Osteoblast (primary cell): ENCODE measurements around the gene LCT. TPM values are rescaled to one million over a fixed set of nuclear protein-coding genes. Genes with fewer than 3 reads are reported as not detected.

ENCODE experiments used
- DNase-seq: peaks from one replicate; pipeline ENCODE4 v3.0.0; 2011; ENCODE audit warnings: low spot score, mixed read lengths; ENCODE audit not compliant: insufficient read length; ENCODE audit errors: missing footprints
- H2AFZ ChIP-seq: 2 replicates; pipeline ENCODE4 v1.6.0; 2011; ENCODE audit warnings: mild to moderate bottlenecking, low read length
- H3K27ac ChIP-seq: 2 replicates; pipeline ENCODE4 v1.5.1; 2011; ENCODE audit warnings: mild to moderate bottlenecking, low read depth, low read length, moderate library complexity
- H3K27me3 ChIP-seq: 2 replicates; pipeline ENCODE4 v1.6.0; 2012; ENCODE audit warnings: mild to moderate bottlenecking, control low read depth, inconsistent platforms, low read length, moderate library complexity; ENCODE audit not compliant: insufficient read depth
- H3K36me3 ChIP-seq: 2 replicates; pipeline ENCODE4 v1.5.1; 2011; ENCODE audit warnings: mild to moderate bottlenecking, low read length, control low read depth, moderate library complexity; ENCODE audit not compliant: insufficient read depth
- H3K4me1 ChIP-seq: 2 replicates; pipeline ENCODE4 v1.5.1; 2011; ENCODE audit warnings: mild to moderate bottlenecking, low read length, control low read depth, moderate library complexity; ENCODE audit not compliant: insufficient read depth
- H3K4me2 ChIP-seq: 2 replicates; pipeline ENCODE4 v1.6.0; 2011; ENCODE audit warnings: mild to moderate bottlenecking, low read length; ENCODE audit not compliant: insufficient read depth
- H3K4me3 ChIP-seq: fragments of 200-600 bp; sonication (generic); 3 replicates; pipeline ENCODE4 v1.5.1; 2012; ENCODE audit warnings: mild to moderate bottlenecking, low read length, inconsistent platforms; ENCODE audit not compliant: insufficient read depth
- H3K79me2 ChIP-seq: 2 replicates; pipeline ENCODE4 v1.6.0; 2012; ENCODE audit warnings: mild to moderate bottlenecking, low read length, control low read depth, inconsistent platforms; ENCODE audit not compliant: insufficient read depth
- H3K9me3 ChIP-seq: 2 replicates; pipeline ENCODE4 v1.5.1; 2011; ENCODE audit warnings: low read depth, low read length, control low read depth
- H4K20me1 ChIP-seq: 2 replicates; pipeline ENCODE4 v1.6.0; 2012; ENCODE audit warnings: mild to moderate bottlenecking, low read length, control low read depth; ENCODE audit not compliant: insufficient read depth
- CTCF ChIP-seq: IDR thresholded peaks from 2 replicates; pipeline ENCODE4 v1.5.1; 2011; ENCODE audit warnings: mild to moderate bottlenecking, low read depth, low read length, moderate library complexity; ENCODE audit errors: extremely low read depth
- total RNA-seq: library from RNA; depleted of rRNA; stranded (reverse); fragments of >200 nt; gene quantifications from 2 replicates; pipeline ENCODE4 v1.2.3, GENCODE V29; 2012

The LCT gene
- total RNA-seq, 1 donor = under 0.01 TPM

GRCh38 chr2:135821190-135821589 is 15.8 kb downstream of the LCT start:
- no peak overlapping the region for H2AFZ ChIP-seq
- H3K4me3 ChIP-seq = no peak overlapping the region
- no peaks in the 10 kb centered on the region for H3K36me3 ChIP-seq
- peaks cover 27% of the 10 kb centered on the region for H3K4me1 ChIP-seq
- DNase-seq = no peak
- peak overlapping the region; percentile 23 for H3K4me2 ChIP-seq
- peaks cover 2% of the 10 kb centered on the region for H3K9me3 ChIP-seq
- no peak for TF ChIP-seq CTCF
- no peak overlapping the region for H3K27ac ChIP-seq
- no peaks in the 10 kb centered on the region for H3K79me2 ChIP-seq
- no peaks in the 10 kb centered on the region for H4K20me1 ChIP-seq
- no peaks in the 10 kb centered on the region for H3K27me3 ChIP-seq

GRCh38 chr2:135820003-135820618 is 16.9 kb downstream of the LCT start:
- Histone ChIP-seq H3K4me2 (peak overlapping the region; percentile 80), H3K4me3 (peak overlapping the region; percentile 55), H3K27me3 (no peaks in the 10 kb centered on the region), H3K27ac (peak overlapping the region; percentile 68), H3K4me1 (peaks cover 27% of the 10 kb centered on the region), H3K79me2 (no peaks in the 10 kb centered on the region), H4K20me1 (no peaks in the 10 kb centered on the region), H3K9me3 (peaks cover 2% of the 10 kb centered on the region), H2AFZ (peak overlapping the region; percentile 91), H3K36me3 (no peaks in the 10 kb centered on the region)
- peak; percentile 72 for DNase-seq
- no peak for TF ChIP-seq CTCF

GRCh38 chr2:135818937-135819610 is 17.9 kb downstream of the LCT start:
- H3K4me1 ChIP-seq = peaks cover 27% of the 10 kb centered on the region
- no peaks in the 10 kb centered on the region for H3K36me3 ChIP-seq
- DNase-seq = peak; percentile 82
- H3K27me3 ChIP-seq = no peaks in the 10 kb centered on the region
- H3K9me3 ChIP-seq = peaks cover 2% of the 10 kb centered on the region
- no peak overlapping the region for H3K4me2 ChIP-seq
- no peak overlapping the region for H3K4me3 ChIP-seq
- H3K79me2 ChIP-seq = no peaks in the 10 kb centered on the region
- peak; percentile 72 for TF ChIP-seq CTCF
- no peaks in the 10 kb centered on the region for H4K20me1 ChIP-seq
- H2AFZ ChIP-seq = peak overlapping the region; percentile 91
- H3K27ac ChIP-seq = peak overlapping the region; percentile 68

- Histone ChIP-seq H3K4me3 (no peak overlapping the region), H4K20me1 (no peaks in the 10 kb centered on the region), H3K79me2 (no peaks in the 10 kb centered on the region), H3K27me3 (no peaks in the 10 kb centered on the region), H3K9me3 (peaks cover under 1% of the 10 kb centered on the region), H2AFZ (peak overlapping the region; percentile 12), H3K27ac (no peak overlapping the region), H3K4me2 (no peak overlapping the region), H3K36me3 (no peaks in the 10 kb centered on the region), H3K4me1 (peaks cover 27% of the 10 kb centered on the region)
- no peak for DNase-seq
- TF ChIP-seq CTCF = no peak
These were observed 19.0 kb downstream of the LCT start for GRCh38 chr2:135817951-135818350.
